MM.1S (cell line): ENCODE data around the gene FGR.

ENCODE experiments used
- DNase-seq: peaks from one replicate; pipeline ENCODE4 v3.0.0-alpha.2; 2015
- H2AFZ ChIP-seq: fragments of 300-600 bp; sonication (generic); 2 replicates; pipeline ENCODE4 v1.6.0; 2016; ENCODE audit warnings: antibody characterized with exemption, low read length
- H3F3A ChIP-seq: fragments of 300-600 bp; sonication (generic); 2 replicates; pipeline ENCODE4 v1.6.1; 2016; ENCODE audit warnings: mild to moderate bottlenecking, antibody characterized with exemption, low read length, moderate library complexity, mixed read lengths; ENCODE audit not compliant: insufficient read depth
- H3K27ac ChIP-seq: fragments of 300-600 bp; sonication (generic); 2 replicates; pipeline ENCODE4 v1.5.1; 2016; ENCODE audit warnings: mild to moderate bottlenecking, low read length
- H3K27me3 ChIP-seq: fragments of 300-600 bp; sonication (generic); replicated peaks from 2 replicates; pipeline ENCODE4 v1.6.0; 2016; ENCODE audit warnings: low read length; ENCODE audit not compliant: insufficient read depth
- H3K36me3 ChIP-seq: fragments of 300-600 bp; sonication (generic); replicated peaks from 2 replicates; pipeline ENCODE4 v1.6.1; 2016; ENCODE audit warnings: mild to moderate bottlenecking, low read length, mixed read lengths; ENCODE audit not compliant: insufficient read depth
- H3K4me1 ChIP-seq: fragments of 300-600 bp; sonication (generic); 2 replicates; pipeline ENCODE4 v1.6.1; 2016; ENCODE audit warnings: low read length, mixed read lengths
- H3K4me2 ChIP-seq: fragments of 300-600 bp; sonication (generic); 2 replicates; pipeline ENCODE4 v1.6.0; 2016; ENCODE audit warnings: low read depth, low read length
- H3K4me3 ChIP-seq: fragments of 300-600 bp; sonication (generic); 2 replicates; pipeline ENCODE4 v1.5.1; 2016; ENCODE audit warnings: low read length, mixed read lengths
- H3K79me2 ChIP-seq: fragments of 300-600 bp; sonication (generic); 2 replicates; pipeline ENCODE4 v1.6.1; 2016; ENCODE audit warnings: mixed run types, low read length, mixed read lengths
- H3K9ac ChIP-seq: fragments of 300-600 bp; sonication (generic); 2 replicates; pipeline ENCODE4 v1.6.1; 2016; ENCODE audit warnings: low read length, mixed read lengths
- H3K9me2 ChIP-seq: fragments of 300-600 bp; sonication (generic); replicated peaks from 2 replicates; pipeline ENCODE4 v1.6.1; 2016; ENCODE audit warnings: mild to moderate bottlenecking, low read length, mixed read lengths; ENCODE audit not compliant: insufficient read depth
- H3K9me3 ChIP-seq: fragments of 300-600 bp; sonication (generic); replicated peaks from 2 replicates; pipeline ENCODE4 v1.6.1; 2016; ENCODE audit warnings: mild to moderate bottlenecking, low read length, mixed read lengths; ENCODE audit not compliant: insufficient read depth
- H4K20me1 ChIP-seq: fragments of 300-600 bp; sonication (generic); 2 replicates; pipeline ENCODE4 v1.6.1; 2016; ENCODE audit warnings: mild to moderate bottlenecking, low read length, moderate library complexity, mixed read lengths; ENCODE audit not compliant: insufficient read depth
- CTCF ChIP-seq: fragments of 300-600 bp; sonication (generic); IDR thresholded peaks from 2 replicates; pipeline ENCODE4 v1.5.1; 2016; ENCODE audit warnings: antibody characterized with exemption, low read length, mixed read lengths
- EZH2 ChIP-seq: fragments of 300-600 bp; sonication (generic); optimal IDR thresholded peaks from 2 replicates; pipeline ENCODE3; 2017; ENCODE audit warnings: low read depth, mild to moderate bottlenecking, antibody characterized with exemption, low read length, mixed read lengths
- EZH2phosphoT487 ChIP-seq: fragments of 300-600 bp; sonication (generic); IDR thresholded peaks from 2 replicates; pipeline ENCODE4 v1.6.1; 2018; ENCODE audit warnings: antibody characterized with exemption, low read length

Gene FGR

GRCh38 chr1:27668121-27668807 lies 33.3 kb upstream of the FGR start:
- Histone ChIP-seq H3K4me1 (peaks cover 17% of the 10 kb centered on the region; the same call in 1 of the 2 replicates), H4K20me1 (no peaks in the 10 kb centered on the region), H3K4me2 (no peak overlapping the region), H3K9me2 (no peaks in the 10 kb centered on the region), H3K27ac (no peak overlapping the region), H3K9me3 (no peaks in the 10 kb centered on the region), H2AFZ (no peak overlapping the region), H3K4me3 (no peak overlapping the region), H3K79me2 (no peaks in the 10 kb centered on the region), H3K36me3 (no peaks in the 10 kb centered on the region), H3K27me3 (no peaks in the 10 kb centered on the region), H3K9ac (no peak overlapping the region), H3F3A (peaks cover 10% of the 10 kb centered on the region)
- TF ChIP-seq CTCF (no peak), EZH2phosphoT487 (no peak), EZH2 (no peak)
- no peak for DNase-seq

- no peaks in the 10 kb centered on the region for H3K36me3 ChIP-seq
- no peak overlapping the region for H3K27ac ChIP-seq
- no peak overlapping the region for H2AFZ ChIP-seq
- no peak for DNase-seq
- H3K27me3 ChIP-seq: no peaks in the 10 kb centered on the region
- peaks cover 15% of the 10 kb centered on the region for H3K4me1 ChIP-seq
- H3K79me2 ChIP-seq: no peaks in the 10 kb centered on the region
- H3K9me3 ChIP-seq: no peaks in the 10 kb centered on the region
- no peaks in the 10 kb centered on the region for H4K20me1 ChIP-seq
- H3K9me2 ChIP-seq: no peaks in the 10 kb centered on the region
- TF ChIP-seq CTCF (no peak), EZH2 (no peak), EZH2phosphoT487 (no peak)
- peaks cover 3% of the 10 kb centered on the region for H3F3A ChIP-seq
- no peak overlapping the region for H3K4me3 ChIP-seq
- H3K4me2 ChIP-seq: no peak overlapping the region
- no peak overlapping the region for H3K9ac ChIP-seq
Measured at GRCh38 chr1:27666791-27667254, 31.8 kb upstream of the FGR start.

- Histone ChIP-seq H3K4me3 (no peak overlapping the region), H3K9ac (no peak overlapping the region), H3K4me2 (no peak overlapping the region), H4K20me1 (no peaks in the 10 kb centered on the region), H3K4me1 (peaks cover 12% of the 10 kb centered on the region), H3K27ac (no peak overlapping the region), H2AFZ (no peak overlapping the region), H3K27me3 (no peaks in the 10 kb centered on the region), H3K9me2 (no peaks in the 10 kb centered on the region), H3F3A (no peaks in the 10 kb centered on the region), H3K79me2 (no peaks in the 10 kb centered on the region), H3K36me3 (no peaks in the 10 kb centered on the region), H3K9me3 (no peaks in the 10 kb centered on the region)
- no peak for TF ChIP-seq EZH2
- no peak for TF ChIP-seq EZH2phosphoT487
- no peak for TF ChIP-seq CTCF
- no peak for DNase-seq
Measured at GRCh38 chr1:27666294-27666693, 31.3 kb upstream of the FGR start.
